ENCODE results near the gene IFNW1.

IFNW1 gene

GRCh38 chr9:21165516-21165915 is 23.9 kb upstream of the IFNW1 start:
- TF ChIP-seq CTCF (IDR thresholded peaks at IDR 0.05; ENCODE audit: control insufficient read depth, extremely low read depth, insufficient read depth) = no peak
- no peak overlapping the region for H3K4me3 ChIP-seq (ENCODE audit: low read depth, low read length)
- no peak for DNase-seq (ENCODE audit: low read depth)

- no peak for TF ChIP-seq CTCF (IDR thresholded peaks at IDR 0.05; ENCODE audit: control insufficient read depth, extremely low read depth, insufficient read depth)
- DNase-seq (ENCODE audit: low read depth) = no peak
- no peak overlapping the region for H3K4me3 ChIP-seq (ENCODE audit: low read depth, low read length)
These were observed 18.5 kb upstream of the IFNW1 start for GRCh38 chr9:21160178-21160577.

- no peak for TF ChIP-seq CTCF (IDR thresholded peaks at IDR 0.05; ENCODE audit: control insufficient read depth, extremely low read depth, insufficient read depth)
- no peak overlapping the region for H3K4me3 ChIP-seq (ENCODE audit: low read depth, low read length)
- DNase-seq (ENCODE audit: low read depth) = no peak
These were observed 13.9 kb upstream of the IFNW1 start for GRCh38 chr9:21155501-21155900.

GRCh38 chr9:21154018-21154608 is 12.5 kb upstream of the IFNW1 start:
- H3K4me3 ChIP-seq (ENCODE audit: low read depth, low read length) = no peak overlapping the region
- peak; percentile 59 for TF ChIP-seq CTCF (IDR thresholded peaks at IDR 0.05; ENCODE audit: control insufficient read depth, extremely low read depth, insufficient read depth)
- peak; percentile 10 for DNase-seq (ENCODE audit: low read depth)

- no peak for DNase-seq (ENCODE audit: low read depth)
These were observed 11.8 kb upstream of the IFNW1 start for GRCh38 chr9:21153336-21154017.

GRCh38 chr9:21144603-21145002 is 3.0 kb upstream of the IFNW1 start:
- DNase-seq (ENCODE audit: low read depth) = no peak
- no peak overlapping the region for H3K4me3 ChIP-seq (ENCODE audit: low read depth, low read length)
- no peak for TF ChIP-seq CTCF (IDR thresholded peaks at IDR 0.05; ENCODE audit: control insufficient read depth, extremely low read depth, insufficient read depth)

More at GRCh38 chr9:21153336-21154017, 11.8 kb upstream of the IFNW1 start:
- TF ChIP-seq CTCF (IDR thresholded peaks at IDR 0.05; ENCODE audit: control insufficient read depth, extremely low read depth, insufficient read depth) = no peak
- no peak overlapping the region for H3K4me3 ChIP-seq (ENCODE audit: low read depth, low read length)

- no peak for DNase-seq (ENCODE audit: low read depth)
- H3K4me3 ChIP-seq (ENCODE audit: low read depth, low read length) = no peak overlapping the region
- no peak for TF ChIP-seq CTCF (IDR thresholded peaks at IDR 0.05; ENCODE audit: control insufficient read depth, extremely low read depth, insufficient read depth)
These were observed 4.6 kb downstream of the IFNW1 start for GRCh38 chr9:21137020-21137419.

All from LNCaP clone FGC (cell line).